HK-2 (cell line): Measurements from ENCODE around the gene ODAM.
"Not testable (repeated sequence)": the region's sequence is repeated elsewhere in the genome, so short reads cannot be mapped to it uniquely, and the experiment has no call there.

Experiments used
- DNase-seq: peaks from one replicate; pipeline ENCODE4 v3.0.0-alpha.2; 2018; ENCODE audit not compliant: unreplicated experiment

ODAM gene

GRCh38 chr4:70221818-70222217, 26.3 kb downstream of the ODAM start:
- not testable (repeated sequence) for DNase-seq

- no peak for DNase-seq
Measured at GRCh38 chr4:70225824-70226223, 30.3 kb downstream of the ODAM start, which contains the start of gene FDCSP. TSS of gene FDCSP (plus strand) at chr4:70226124. CDS start at chr4:70231195, 5,071 bp downstream.

- DNase-seq, result no peak
Measured at GRCh38 chr4:70236125-70236524, 40.6 kb downstream of the ODAM start.

- DNase-seq, result no peak
Measured at GRCh38 chr4:70239131-70239883, 43.8 kb downstream of the ODAM start.

GRCh38 chr4:70239884-70240591, 44.5 kb downstream of the ODAM start:
- no peak for DNase-seq

- not testable (repeated sequence) for DNase-seq
Measured at GRCh38 chr4:70242297-70242696, 46.8 kb downstream of the ODAM start, which contains the start of gene CSN3. TSS of gene CSN3 (plus strand) at chr4:70242597. CDS start at chr4:70244820, 2,223 bp downstream.

GRCh38 chr4:70243091-70243490, 47.6 kb downstream of the ODAM start:
- DNase-seq, result no peak

GRCh38 chr4:70251250-70251944, 55.9 kb downstream of the ODAM start:
- DNase-seq, result no peak

GRCh38 chr4:70251945-70252277, 56.4 kb downstream of the ODAM start:
- no peak for DNase-seq
